Colonic mucosa (tissue), 4 donors: Measurements from ENCODE around the gene BRD4. TPM values are rescaled to one million over a fixed set of nuclear protein-coding genes. Genes with fewer than 3 reads are reported as not detected.

Source experiments
- DNase-seq: peaks from one replicate; pipeline ENCODE4 v3.0.0-alpha.2; 2020
- H3K27ac ChIP-seq: fragments of 200-600 bp; one replicate; pipeline ENCODE4 v1.8.0; 2021
- H3K27me3 ChIP-seq: fragments of 200-600 bp; one replicate; pipeline ENCODE4 v1.8.0; 2021
- H3K36me3 ChIP-seq: fragments of 200-600 bp; one replicate; pipeline ENCODE4 v1.8.0; 2021
- H3K4me1 ChIP-seq: fragments of 200-600 bp; one replicate; pipeline ENCODE4 v1.8.0; 2021; ENCODE audit warnings: mild to moderate bottlenecking
- H3K4me3 ChIP-seq: fragments of 200-600 bp; one replicate; pipeline ENCODE4 v1.8.0; 2021
- H3K9ac ChIP-seq, 2 donors: one replicate each; pipeline ENCODE4 v1.7.0; 2013; ENCODE audit warnings: control low read depth in 2 of 2, low read depth in 2 of 2, low read length in 2 of 2
- H3K9me3 ChIP-seq: fragments of 200-600 bp; one replicate; pipeline ENCODE4 v1.8.0; 2021
- intact Hi-C: fragments of 100-400 bp; cut with DNase I; formaldehyde crosslinking; loops from one replicate; pipeline ENCODE4 v1.14.1; 2022
- total RNA-seq, 2 donors: library from RNA; stranded (reverse); fragmentation: NEBNext Ultra II Directional in 1 of 2; extraction: Animal tissue kit (Norgen Biotek cat#: 25700) in 1 of 2; gene quantifications; one replicate each; pipeline ENCODE4 v1.2.1, GENCODE V29; 2021
- TF ChIP-seq, protein P1 (sequence below): fragments of 200-600 bp; IDR thresholded peaks from one replicate; pipeline ENCODE4 v1.8.0; 2022; ENCODE audit warnings: antibody characterized with exemption, mild to moderate bottlenecking
- donor health status: healthy.
- donor health status: DM: no; HTN: no; CAD: no.
- donor health status: DM: no; HTN: no; CAD: no.

Gene BRD4
- total RNA-seq, 2 donors from 2014 or later: 67.2 to 82.7 TPM

DNA sequence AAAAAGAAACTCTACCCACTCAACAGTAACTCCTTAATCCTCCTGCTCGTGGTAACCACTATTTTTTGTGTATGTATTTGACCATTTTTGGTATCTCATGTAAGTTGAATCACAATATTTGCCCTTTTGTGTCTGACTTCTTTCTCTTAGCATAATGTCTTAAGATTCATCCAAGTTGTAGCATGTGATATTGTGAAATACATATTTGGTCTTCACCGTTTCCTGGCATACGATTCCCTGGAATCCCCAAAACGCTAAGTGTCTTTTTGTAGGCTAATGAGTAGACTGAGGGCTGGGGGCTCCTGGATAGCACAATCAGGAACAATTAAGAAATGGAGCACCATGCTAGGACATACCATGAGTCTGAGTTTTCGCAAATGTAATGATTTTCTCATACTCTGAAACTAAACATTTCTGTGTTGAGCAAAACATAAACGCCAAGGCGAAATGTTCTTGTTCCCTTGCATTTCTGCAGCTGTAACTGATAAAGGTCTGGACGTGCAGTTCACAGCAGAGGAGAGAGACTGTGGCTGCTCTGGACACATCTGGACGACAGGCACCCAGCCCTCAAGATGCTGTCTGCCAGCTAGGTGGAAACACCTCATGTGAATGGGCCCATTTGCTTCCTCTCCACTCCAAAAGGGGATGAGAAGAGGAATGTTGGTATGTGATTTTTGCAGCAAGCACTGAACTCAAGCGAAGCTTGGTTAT is 38.4 kb downstream of the BRD4 start:
- peaks cover 25% of the 10 kb centered on the region for H3K4me1 ChIP-seq
- no peak overlapping the region for H3K4me3 ChIP-seq

DNA sequence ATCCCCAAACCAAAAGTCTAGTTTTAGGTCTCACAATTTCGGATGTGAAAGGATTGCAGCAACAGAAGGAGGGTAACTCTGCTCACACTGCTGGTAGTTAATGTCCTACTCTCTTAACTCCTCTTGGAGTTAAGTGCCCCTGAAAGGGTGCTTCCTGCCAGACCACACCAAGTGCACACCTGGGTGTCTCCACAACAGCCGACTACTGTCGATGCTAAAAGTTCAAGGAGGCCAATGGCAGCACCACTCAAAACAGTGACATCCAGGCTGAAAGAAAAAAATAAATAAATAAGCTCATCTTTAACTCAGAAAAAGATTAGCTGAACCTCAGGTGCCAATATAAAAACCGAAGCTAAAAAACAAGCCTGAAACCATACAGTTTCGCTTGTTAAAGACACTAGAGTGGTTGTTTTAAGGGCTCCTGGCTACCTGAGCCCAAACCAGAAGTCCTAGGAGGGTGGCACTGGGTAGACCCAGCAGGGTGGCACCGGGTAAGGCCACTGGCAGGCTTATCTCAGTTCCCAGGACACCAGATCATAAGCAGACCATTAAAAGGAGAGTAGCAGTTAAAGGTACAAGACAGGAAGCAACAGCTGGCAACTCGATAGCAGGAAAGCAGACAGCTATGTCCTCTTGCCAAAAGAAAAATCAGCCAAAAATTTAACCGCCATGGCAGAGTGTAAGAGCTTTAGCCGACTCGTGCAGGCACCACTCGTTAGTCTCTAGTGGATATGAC is 39.3 kb downstream of the BRD4 start:
- Histone ChIP-seq H3K9ac (no peak overlapping the region), H3K27me3 (no peaks in the 10 kb centered on the region), H3K4me1 (peaks cover 32% of the 10 kb centered on the region), H3K27ac (no peak overlapping the region), H3K4me3 (no peak overlapping the region), H3K36me3 (no peaks in the 10 kb centered on the region), H3K9me3 (no peaks in the 10 kb centered on the region)
- intact Hi-C loops: no loop called here
- DNase-seq: no peak
- TF ChIP-seq, protein P1, sequence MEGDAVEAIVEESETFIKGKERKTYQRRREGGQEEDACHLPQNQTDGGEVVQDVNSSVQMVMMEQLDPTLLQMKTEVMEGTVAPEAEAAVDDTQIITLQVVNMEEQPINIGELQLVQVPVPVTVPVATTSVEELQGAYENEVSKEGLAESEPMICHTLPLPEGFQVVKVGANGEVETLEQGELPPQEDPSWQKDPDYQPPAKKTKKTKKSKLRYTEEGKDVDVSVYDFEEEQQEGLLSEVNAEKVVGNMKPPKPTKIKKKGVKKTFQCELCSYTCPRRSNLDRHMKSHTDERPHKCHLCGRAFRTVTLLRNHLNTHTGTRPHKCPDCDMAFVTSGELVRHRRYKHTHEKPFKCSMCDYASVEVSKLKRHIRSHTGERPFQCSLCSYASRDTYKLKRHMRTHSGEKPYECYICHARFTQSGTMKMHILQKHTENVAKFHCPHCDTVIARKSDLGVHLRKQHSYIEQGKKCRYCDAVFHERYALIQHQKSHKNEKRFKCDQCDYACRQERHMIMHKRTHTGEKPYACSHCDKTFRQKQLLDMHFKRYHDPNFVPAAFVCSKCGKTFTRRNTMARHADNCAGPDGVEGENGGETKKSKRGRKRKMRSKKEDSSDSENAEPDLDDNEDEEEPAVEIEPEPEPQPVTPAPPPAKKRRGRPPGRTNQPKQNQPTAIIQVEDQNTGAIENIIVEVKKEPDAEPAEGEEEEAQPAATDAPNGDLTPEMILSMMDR: no peak

More for the DNA sequence above, 38.4 kb downstream of the BRD4 start:
- H3K27me3 ChIP-seq: no peaks in the 10 kb centered on the region
- no peak for DNase-seq
- H3K9ac ChIP-seq: no peak overlapping the region
- TF ChIP-seq, protein P1: no peak
- intact Hi-C loops: no loop called here
- no peak overlapping the region for H3K27ac ChIP-seq
- H3K9me3 ChIP-seq: no peaks in the 10 kb centered on the region
- no peaks in the 10 kb centered on the region for H3K36me3 ChIP-seq

DNA sequence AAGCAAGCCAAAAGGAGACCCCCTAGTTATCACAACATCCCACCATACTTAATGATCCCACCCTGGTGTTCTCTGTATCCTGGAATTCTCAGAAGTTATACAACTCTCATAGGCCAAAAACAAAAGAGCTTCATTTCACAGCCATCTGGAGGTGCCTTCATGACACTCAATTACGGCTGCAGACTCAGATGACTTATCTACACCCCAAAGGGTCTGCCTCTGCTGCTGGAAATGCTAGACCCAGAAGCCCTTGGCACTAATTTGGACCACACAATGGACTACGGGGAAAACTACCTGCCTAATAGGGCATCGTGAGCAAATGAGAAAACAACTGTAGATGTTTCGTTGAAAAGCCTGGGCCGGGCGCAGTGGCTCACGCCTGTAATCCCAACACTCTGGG is 40.2 kb downstream of the BRD4 start:
- H3K4me3 ChIP-seq: no peak overlapping the region
- no peaks in the 10 kb centered on the region for H3K27me3 ChIP-seq
- H3K9ac ChIP-seq: no peak overlapping the region
- TF ChIP-seq, protein P1: no peak
- intact Hi-C loops: no loop called here
- H3K9me3 ChIP-seq: no peaks in the 10 kb centered on the region
- no peak for DNase-seq
- H3K36me3 ChIP-seq: no peaks in the 10 kb centered on the region
- no peak overlapping the region for H3K27ac ChIP-seq
- peaks cover 24% of the 10 kb centered on the region for H3K4me1 ChIP-seq

DNA sequence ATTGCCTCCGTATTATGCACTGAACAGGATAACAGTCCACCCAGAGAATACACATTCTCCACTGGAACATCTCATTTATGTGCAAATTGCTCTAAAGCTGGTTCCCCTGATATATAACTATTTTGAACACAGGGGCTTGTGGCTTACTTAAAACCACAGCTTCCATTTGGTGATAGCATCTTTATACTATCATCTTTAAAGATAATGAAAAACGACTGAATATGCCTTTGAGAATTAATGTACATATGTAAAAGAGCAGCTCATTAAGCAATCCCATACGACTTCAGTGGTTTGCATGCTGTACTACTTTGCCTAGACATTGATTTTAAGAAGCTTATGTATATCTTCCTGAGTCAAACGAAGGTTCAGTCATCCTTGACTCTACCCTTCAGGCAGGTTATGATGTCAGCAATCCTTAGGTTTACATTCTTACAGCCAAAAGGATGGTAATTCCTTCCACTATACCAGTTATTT is 40.8 kb downstream of the BRD4 start:
- Histone ChIP-seq H3K9ac (no peak overlapping the region), H3K36me3 (no peaks in the 10 kb centered on the region), H3K4me3 (no peak overlapping the region), H3K9me3 (no peaks in the 10 kb centered on the region), H3K27me3 (no peaks in the 10 kb centered on the region), H3K4me1 (peaks cover 22% of the 10 kb centered on the region), H3K27ac (no peak overlapping the region)
- no peak for DNase-seq
- intact Hi-C loops: no loop called here
- TF ChIP-seq, protein P1: no peak

DNA sequence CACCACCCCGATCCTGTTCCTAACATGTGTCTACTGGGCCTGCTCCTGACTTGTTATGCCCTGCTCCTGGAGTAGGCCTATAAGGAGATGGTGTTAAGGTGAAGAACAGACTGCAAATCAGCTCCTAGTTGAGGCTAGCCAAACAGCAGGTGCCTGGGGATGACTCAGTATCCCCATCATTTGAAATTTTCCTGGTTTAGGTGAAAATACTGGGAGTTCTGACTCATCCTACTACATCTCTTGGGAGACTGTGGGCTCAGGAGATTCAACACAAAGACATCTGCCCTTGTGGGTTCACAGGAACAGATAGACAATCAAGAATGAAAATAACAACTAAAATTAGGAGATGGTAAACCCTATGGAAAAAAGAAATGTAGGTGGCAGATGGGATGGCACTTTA is 41.2 kb downstream of the BRD4 start:
- peaks cover 22% of the 10 kb centered on the region for H3K4me1 ChIP-seq
- no peak for DNase-seq
- intact Hi-C loops: no loop called here

More for the DNA sequence above, 41.2 kb downstream of the BRD4 start:
- no peaks in the 10 kb centered on the region for H3K9me3 ChIP-seq
- no peak overlapping the region for H3K4me3 ChIP-seq
- H3K27ac ChIP-seq: no peak overlapping the region
- TF ChIP-seq, protein P1: no peak
- H3K9ac ChIP-seq: no peak overlapping the region
- H3K27me3 ChIP-seq: no peaks in the 10 kb centered on the region
- H3K36me3 ChIP-seq: no peaks in the 10 kb centered on the region
